Epithelial cell of esophagus (primary cell): ENCODE results near the gene RPLP2.

ENCODE experiments used
- DNase-seq: peaks from one replicate; pipeline ENCODE4 v3.0.0; 2010; ENCODE audit warnings: low read depth
- H3K4me3 ChIP-seq: 2 replicates; pipeline ENCODE4 v1.5.1; 2011; ENCODE audit warnings: mild to moderate bottlenecking, low read length, control low read depth
- TF ChIP-seq, protein P1 (sequence below): IDR thresholded peaks from 2 replicates; pipeline ENCODE4 v1.5.1; 2011; ENCODE audit warnings: low read depth, mild to moderate bottlenecking, low read length, control low read depth, inconsistent platforms; ENCODE audit not compliant: insufficient read depth; ENCODE audit errors: missing control alignments

Gene RPLP2

DNA sequence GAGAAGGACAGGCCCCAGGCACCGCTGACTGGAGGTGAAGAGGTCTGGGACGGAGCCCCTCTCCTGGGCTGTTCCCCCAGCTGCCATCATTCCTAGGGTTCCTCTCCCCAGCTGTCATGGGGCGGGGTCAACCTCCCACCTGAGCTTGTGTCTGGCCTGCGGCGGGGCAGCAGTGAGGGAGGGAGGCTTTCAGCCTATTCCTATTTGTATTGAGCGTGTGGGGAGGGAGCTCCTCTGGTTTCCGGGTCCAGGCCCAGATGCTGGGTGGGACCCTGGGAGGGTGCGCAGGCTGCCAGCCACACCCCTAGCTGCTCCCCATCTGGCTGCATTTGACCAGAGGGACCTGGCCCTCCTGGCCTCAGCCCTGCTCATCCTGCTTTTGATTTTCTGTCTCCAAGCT is 46.6 kb downstream of the RPLP2 start:
- no peak for DNase-seq
- TF ChIP-seq, protein P1, sequence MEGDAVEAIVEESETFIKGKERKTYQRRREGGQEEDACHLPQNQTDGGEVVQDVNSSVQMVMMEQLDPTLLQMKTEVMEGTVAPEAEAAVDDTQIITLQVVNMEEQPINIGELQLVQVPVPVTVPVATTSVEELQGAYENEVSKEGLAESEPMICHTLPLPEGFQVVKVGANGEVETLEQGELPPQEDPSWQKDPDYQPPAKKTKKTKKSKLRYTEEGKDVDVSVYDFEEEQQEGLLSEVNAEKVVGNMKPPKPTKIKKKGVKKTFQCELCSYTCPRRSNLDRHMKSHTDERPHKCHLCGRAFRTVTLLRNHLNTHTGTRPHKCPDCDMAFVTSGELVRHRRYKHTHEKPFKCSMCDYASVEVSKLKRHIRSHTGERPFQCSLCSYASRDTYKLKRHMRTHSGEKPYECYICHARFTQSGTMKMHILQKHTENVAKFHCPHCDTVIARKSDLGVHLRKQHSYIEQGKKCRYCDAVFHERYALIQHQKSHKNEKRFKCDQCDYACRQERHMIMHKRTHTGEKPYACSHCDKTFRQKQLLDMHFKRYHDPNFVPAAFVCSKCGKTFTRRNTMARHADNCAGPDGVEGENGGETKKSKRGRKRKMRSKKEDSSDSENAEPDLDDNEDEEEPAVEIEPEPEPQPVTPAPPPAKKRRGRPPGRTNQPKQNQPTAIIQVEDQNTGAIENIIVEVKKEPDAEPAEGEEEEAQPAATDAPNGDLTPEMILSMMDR, result no peak
- no peak overlapping the region for H3K4me3 ChIP-seq

DNA sequence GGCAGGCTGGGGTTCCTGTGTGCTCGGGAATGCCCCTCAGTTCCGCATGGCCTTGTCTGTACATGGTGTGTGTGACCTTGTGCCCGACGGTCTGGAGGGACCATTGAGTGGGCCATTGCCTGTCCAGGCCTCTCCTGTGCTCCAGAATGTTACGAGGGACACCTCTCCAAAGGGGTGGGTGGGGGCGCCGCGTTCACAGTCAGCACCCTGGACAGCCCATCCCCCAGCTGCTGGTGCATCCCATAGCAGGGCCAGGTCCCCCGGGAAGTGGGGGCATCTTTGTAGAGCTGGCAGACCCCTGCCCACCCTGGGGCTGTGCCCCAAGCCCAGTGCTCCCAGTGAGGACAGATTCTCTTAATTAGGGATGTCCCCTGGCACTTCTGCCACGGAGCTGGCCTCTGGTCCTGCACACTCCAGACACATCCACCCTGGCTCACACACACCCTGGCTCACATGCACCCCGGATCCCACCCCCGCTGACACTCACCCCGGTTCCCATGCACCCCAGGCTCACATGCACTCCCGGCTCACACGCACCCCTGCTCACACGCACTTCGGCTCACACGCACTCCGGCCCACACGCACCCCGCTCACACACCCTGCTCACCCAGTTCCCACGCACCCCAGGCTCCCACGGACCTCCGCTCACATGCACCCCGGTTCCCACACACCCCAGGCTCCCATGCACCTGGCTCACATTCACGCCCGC is 48.4 kb downstream of the RPLP2 start:
- no peak for DNase-seq
- TF ChIP-seq, protein P1, result no peak
- H3K4me3 ChIP-seq, result no peak overlapping the region

DNA sequence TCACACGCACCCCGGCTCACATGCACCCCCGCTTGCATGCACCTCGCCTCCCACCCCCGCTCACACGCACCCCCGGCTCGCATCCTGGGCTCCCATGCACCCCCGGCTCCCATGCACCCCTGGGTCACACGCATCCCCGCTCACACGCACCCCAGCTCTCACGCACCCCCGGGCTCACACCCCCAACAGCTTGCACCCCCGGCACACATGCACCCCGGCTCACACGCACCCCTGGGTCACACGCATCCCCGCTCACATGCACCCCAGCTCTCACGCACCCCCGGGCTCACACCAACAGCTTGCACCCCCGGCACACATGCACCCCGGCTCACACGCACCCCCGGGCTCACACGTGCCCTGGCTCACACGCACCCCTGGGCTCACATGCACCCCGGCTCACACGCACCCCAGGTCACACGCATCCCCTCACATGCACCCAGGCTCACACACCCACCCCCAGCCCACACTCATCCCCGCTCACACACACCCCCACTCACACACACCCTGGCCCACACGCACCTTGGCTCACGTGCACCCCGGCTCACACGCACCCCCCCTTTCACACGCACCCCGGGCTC is 49.1 kb downstream of the RPLP2 start:
- TF ChIP-seq, protein P1, result no peak
- no peak for DNase-seq
- H3K4me3 ChIP-seq, result no peak overlapping the region

DNA sequence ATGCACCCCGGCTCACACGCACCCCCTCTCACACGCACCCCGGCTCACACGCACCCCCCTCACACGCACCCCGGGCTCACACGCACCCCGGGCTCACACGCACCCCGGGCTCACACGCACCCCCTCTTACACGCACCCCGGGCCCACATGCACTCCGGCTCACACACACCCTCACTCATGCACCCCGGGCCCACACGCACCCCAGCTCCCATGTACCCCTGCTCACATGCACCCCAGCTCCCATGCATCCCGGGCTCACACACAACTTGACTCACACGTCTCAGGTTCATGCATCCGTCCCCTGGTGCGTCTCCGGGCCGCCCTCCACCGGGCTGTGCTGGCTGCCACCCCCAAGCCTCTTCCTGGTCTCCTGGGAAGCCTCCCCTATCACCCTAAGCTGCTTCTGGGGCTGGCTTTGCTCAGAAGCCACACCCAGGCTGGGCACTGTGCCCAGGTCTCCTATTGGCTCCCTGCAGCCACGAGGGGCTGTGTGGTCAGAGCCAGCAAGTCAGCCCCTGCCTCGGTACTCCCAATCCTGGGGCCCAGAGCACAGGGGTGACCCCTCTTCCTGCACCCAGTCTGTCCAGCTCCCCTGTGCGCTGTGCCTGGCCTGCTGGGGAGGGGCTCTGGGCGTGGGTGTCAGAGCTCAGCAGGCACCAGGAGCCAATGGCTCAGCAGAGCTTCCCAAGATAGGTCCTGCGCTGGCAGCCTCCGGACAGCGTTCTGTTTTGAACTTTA is 49.8 kb downstream of the RPLP2 start:
- TF ChIP-seq, protein P1, result no peak
- no peak overlapping the region for H3K4me3 ChIP-seq
- peak; percentile 80 for DNase-seq

DNA sequence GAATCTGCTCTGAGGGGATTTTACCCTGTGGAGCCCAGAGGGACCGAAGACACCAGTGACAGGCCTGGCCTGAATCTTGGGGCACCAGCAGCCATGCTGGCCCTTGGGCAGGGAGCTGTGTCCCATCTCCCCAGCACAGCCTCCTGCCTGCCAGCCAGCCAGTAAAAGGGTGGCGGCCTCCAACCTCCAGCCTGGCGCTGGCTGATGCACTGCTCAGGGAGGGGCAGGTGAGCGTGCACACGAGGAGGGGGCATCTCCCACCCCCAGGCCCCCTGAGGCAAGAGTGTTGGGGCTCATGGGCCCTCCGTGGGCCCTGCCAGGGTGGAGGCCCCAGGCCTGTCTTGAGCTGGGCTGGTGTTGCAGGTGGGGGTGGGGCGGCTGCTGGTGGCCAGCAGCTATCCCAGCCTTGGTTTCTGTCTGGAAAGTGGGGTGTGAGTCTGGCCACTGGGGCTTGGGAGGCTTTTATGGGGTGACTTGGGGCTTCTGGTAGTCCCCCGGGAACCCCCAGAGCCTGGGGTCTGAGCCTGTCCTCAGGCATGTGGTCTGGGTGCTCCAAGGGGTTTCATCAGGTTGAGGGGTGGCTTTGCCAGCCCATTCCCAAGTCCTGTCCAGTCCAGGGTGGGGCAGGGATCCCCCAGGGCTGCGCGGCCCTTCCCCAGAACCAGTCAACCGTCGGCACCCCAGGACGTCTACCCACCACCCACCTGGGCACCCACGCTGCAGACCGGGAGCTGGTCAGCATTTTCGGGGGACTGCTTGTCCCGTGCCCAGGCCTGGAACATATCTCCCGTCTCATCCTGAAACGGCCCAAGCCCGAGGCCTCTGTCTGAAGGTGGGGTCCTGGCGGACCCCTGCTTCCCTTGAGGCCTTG is 50.7 kb downstream of the RPLP2 start:
- TF ChIP-seq, protein P1, result no peak
- no peak overlapping the region for H3K4me3 ChIP-seq
- no peak for DNase-seq

DNA sequence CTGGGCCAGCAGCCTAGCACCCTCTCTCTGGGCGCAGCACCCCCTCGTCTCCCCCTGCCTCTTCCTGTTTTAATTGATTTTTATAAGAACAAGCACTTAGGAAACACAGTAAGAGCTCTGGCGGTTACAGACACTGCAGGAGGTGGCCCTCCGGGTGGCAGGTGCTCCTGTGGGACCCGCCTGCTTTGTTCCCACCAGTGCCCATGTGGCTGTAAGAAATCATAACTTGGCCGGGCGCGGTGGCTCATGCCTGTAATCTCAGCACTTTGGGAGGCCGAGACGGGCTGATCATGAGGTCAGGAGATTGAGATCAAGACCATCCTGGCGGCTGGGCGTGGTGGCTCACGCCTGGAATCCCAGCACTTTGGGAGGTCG is 51.3 kb downstream of the RPLP2 start:
- DNase-seq, result no peak
- H3K4me3 ChIP-seq, result no peak overlapping the region
- TF ChIP-seq, protein P1, result no peak
